ENCODE results near the gene WNT5B.

Gene WNT5B

DNA sequence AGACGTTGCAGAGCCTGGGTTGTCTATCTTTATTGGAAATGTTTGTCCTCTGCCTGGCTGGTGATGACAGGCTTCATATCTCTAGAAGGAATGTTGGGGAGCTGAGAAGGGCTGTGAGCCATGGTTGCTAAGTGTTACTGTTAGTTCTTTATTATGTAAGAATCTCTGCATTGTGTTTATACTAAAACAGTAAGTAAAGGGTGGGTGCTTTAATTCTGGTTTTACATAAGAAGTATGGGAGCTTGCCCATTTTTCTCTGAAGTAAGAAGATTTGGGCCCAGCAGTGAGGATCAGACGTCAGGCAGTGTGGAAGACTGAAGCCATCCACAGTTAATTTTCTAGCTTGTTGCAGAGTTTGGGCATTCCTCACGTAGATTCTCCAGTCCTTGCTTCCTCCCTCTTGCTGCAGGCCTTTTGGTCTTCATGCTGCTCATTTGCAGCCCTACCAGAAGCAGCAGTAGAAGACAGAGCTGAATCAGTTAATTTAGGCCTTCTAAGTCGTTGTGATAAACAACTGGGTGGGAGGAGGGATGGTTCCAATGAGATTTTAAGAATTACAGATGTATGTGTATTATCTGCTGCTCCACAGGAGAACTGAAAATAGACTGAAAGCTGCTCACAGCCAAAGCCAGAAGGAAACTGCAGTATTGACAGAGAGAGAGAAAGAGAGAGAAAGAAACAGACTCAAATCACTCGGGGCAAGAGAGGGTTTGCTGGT lies 21.4 kb downstream of the WNT5B start:
- no peak for DNase-seq (ENCODE audit: low read depth)
- TF ChIP-seq, protein P1, sequence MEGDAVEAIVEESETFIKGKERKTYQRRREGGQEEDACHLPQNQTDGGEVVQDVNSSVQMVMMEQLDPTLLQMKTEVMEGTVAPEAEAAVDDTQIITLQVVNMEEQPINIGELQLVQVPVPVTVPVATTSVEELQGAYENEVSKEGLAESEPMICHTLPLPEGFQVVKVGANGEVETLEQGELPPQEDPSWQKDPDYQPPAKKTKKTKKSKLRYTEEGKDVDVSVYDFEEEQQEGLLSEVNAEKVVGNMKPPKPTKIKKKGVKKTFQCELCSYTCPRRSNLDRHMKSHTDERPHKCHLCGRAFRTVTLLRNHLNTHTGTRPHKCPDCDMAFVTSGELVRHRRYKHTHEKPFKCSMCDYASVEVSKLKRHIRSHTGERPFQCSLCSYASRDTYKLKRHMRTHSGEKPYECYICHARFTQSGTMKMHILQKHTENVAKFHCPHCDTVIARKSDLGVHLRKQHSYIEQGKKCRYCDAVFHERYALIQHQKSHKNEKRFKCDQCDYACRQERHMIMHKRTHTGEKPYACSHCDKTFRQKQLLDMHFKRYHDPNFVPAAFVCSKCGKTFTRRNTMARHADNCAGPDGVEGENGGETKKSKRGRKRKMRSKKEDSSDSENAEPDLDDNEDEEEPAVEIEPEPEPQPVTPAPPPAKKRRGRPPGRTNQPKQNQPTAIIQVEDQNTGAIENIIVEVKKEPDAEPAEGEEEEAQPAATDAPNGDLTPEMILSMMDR (IDR thresholded peaks at IDR 0.05; ENCODE audit: control insufficient read depth, extremely low read depth, insufficient read depth): no peak
- no peak overlapping the region for H3K4me3 ChIP-seq (ENCODE audit: low read depth, low read length)

DNA sequence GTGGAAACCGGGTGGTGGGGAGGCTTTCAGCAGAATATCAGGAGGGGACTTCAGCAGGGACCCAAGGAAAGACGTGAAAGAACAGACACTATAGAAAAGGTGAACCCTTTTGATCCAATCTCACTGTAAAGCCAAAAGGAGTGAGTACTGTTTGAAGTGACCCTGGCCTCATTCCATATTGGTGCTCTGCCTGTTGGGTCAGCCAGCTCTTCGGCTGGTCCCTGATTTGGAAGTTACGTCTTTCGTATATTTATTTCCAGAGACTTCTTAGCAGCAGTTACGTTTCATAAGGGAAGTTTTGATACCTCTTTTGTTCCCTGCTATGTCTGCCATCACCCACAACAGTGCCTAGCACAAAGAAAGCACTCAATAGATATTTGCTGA lies 21.9 kb downstream of the WNT5B start:
- TF ChIP-seq, protein P1 (IDR thresholded peaks at IDR 0.05; ENCODE audit: control insufficient read depth, extremely low read depth, insufficient read depth): no peak
- no peak for DNase-seq (ENCODE audit: low read depth)
- no peak overlapping the region for H3K4me3 ChIP-seq (ENCODE audit: low read depth, low read length)

DNA sequence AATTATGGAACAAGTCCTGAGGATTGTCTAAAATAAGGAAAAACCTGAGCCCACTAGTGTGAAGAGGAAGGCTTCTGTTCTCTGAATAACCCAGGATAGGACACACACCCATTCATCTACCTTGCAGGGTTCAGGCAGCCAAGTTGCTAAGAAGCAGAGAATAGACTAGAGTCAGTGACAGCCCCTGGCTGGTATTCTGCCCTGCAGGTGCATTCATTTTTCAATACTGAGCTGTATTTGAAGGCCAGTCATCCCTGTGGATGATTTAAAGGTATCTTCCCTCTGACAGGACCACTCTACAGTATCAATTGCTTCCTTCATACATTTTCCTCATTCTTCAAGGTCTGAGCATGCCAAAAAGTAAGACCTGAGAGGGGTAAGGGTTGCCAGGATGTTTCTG lies 22.9 kb downstream of the WNT5B start:
- DNase-seq (ENCODE audit: low read depth): no peak
- TF ChIP-seq, protein P1 (IDR thresholded peaks at IDR 0.05; ENCODE audit: control insufficient read depth, extremely low read depth, insufficient read depth): no peak
- no peak overlapping the region for H3K4me3 ChIP-seq (ENCODE audit: low read depth, low read length)

DNA sequence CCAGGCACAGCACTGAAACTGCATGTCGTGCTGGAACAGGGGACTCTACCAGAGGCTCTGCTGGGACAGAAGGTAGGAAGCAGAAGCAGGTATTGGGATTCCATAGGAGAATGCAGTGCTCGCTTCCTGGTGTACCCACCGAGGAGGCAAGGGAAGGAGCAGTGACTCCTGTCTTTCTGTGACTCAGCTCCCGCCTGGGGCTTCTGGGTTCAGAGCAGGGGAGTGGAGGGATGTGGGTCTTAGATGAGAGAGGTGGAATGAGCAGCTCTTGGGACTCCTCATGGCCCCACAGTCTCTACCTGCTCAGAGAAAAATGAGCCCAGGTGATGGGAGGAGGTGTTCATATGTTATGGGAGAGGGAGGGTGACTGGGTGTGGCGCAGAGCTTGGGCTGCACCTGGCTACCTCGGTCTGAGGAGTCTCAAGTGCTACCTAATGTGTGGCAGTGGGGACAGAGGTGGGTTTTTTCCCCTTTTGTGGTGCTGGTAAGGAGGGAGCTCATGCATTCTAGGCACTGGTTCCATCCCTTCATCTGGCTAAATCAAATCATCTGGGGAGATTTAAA lies 26.3 kb downstream of the WNT5B start:
- TF ChIP-seq, protein P1 (IDR thresholded peaks at IDR 0.05; ENCODE audit: control insufficient read depth, extremely low read depth, insufficient read depth): no peak
- DNase-seq (ENCODE audit: low read depth): no peak
- H3K4me3 ChIP-seq (ENCODE audit: low read depth, low read length): no peak overlapping the region

DNA sequence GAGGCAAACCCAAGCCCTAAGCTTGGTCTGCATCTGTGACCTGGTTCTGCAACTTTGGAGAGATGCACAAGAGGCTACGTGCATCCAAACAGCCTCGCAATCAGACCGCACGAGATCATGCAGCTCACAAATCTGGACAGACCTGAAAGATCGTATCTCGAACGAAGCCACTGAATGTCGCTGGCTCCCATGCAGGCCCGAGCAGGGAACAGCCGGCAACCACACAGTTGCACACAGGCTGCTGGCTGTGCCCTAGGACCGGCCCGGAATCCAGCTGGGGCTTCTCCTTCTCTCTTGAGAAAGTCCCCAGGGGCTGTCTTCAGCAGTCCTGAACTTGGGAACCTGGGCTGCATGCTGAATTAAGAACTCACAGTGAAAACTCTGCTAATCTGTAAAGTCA lies 27.9 kb downstream of the WNT5B start:
- no peak overlapping the region for H3K4me3 ChIP-seq (ENCODE audit: low read depth, low read length)
- no peak for DNase-seq (ENCODE audit: low read depth)
- TF ChIP-seq, protein P1 (IDR thresholded peaks at IDR 0.05; ENCODE audit: control insufficient read depth, extremely low read depth, insufficient read depth): no peak

DNA sequence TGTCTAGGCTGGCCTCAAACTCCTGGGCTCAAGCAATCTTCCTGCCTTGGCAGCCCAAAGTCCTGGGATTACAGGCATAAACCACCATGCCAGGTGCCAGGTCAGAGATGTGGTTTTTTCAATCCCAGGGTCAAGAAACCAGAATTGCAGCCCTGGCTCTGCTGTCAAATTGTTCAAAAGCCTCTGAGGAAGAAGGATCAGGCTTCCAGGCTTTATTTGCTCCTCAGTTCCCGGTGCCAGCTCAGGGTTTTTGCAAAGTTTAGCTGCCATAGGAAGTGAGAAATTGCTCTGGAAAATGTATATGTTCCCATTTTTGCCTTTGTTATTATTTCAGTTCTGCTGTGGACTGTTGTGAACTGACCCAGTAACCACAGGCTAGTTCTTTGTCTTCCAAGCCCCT lies 28.7 kb downstream of the WNT5B start:
- no peak for DNase-seq (ENCODE audit: low read depth)
- no peak overlapping the region for H3K4me3 ChIP-seq (ENCODE audit: low read depth, low read length)

More for the DNA sequence above, 28.7 kb downstream of the WNT5B start:
- TF ChIP-seq, protein P1 (IDR thresholded peaks at IDR 0.05; ENCODE audit: control insufficient read depth, extremely low read depth, insufficient read depth): no peak
